Stimulated activated CD8-positive, alpha-beta memory T cell treated with anti-CD3 and anti-CD28 coated beads, Interleukin-2, amount 100 ng/mL, for 48 hours (primary cell): Measurements from ENCODE around the gene TLL1.

ENCODE experiments used
- DNase-seq, 2 donors: peaks; one replicate each; pipeline ENCODE4 v3.0.0-alpha.2; 2020; ENCODE audit warnings: low read depth in 2 of 2

TLL1 gene

DNA sequence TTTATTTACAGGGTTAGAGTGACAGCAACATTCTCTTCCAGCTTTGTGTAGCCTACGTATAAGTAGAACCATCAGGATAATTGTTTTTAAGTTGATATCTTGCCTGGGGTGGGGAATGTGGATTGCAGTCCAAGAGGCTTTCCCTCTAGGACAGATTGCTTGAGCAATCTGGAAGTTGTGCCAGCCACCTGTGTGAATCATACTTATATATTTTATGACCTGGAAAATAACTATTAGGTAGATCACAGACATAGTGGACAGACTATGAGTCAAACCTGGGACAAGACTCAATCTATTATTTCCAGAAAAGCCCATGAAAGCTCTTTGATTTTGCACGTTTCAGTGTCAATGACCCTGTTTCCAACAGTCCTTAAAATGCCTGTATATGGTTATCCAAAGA lies 98.9 kb downstream of the TLL1 start:
- no peak for DNase-seq

DNA sequence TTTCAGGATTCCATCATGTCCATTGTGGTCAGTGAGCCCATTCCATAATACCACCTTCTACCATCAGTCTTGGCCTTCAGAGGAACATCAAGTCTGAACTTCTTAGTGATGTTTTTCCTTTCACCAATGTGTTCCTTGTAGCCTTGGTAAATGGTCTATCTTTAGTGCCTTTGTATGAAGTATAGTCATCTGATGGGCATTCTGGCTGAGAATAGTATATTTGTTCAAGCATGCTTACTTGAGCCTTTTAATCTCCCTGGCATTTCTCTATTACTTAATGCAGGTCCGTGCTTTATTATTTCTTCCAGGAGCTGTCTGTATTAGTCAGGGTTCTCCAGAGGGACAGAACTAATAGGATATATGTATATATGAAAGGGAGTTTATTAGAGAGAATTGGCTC lies 99.7 kb downstream of the TLL1 start:
- DNase-seq = no peak

DNA sequence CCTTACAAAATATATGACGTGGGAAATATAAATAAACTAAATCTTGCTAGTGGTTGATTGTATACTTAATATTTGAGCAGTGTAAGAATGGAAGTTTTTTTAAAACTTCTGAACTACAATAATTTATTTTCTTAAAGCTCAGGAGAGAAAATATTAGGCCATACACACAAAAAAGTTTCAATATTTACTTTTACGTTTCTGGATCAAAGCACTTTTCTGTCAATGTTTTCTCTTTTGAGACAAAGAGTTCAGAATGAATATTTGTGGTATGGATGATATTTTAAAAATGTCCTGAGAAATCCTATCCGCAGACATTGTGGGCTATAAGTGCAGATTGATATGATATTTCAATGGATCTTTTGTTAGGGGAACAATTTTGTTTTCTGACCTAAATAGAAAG lies 109.9 kb downstream of the TLL1 start:
- no peak for DNase-seq

DNA sequence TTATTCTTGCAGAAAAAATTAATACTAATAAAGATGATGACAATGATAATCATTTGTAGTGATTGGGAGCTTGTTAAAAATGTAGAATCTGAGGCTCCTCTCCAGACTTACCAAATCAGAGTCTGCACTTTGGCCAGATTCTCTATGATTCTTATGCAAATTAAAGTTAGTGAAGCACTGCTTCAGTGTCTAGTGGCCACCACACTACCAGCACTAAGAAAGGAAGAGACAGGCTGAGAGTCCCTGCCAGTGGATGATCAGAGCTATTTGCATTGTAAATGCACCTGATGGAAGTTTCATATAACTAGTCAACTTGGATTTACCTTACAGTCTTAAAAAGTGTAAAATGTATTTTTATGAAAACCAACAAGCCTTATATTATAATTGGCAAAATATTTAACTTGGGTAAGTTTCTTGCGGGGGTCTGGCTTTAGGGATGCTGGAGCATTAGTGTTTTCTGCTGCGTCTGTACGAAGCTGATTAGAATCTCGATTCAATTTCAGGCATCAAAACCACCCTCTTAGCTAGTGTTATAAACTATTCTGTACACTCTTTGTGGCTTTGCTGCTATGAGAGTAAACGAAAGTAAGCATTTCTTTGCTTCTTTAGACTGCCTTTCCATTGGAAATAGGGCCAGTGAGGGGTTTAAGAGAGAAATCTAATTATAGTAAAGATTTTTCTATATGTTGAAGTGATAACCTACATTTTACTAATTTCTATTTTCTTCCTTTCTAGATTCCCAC lies 114.1 kb downstream of the TLL1 start:
- no peak for DNase-seq

DNA sequence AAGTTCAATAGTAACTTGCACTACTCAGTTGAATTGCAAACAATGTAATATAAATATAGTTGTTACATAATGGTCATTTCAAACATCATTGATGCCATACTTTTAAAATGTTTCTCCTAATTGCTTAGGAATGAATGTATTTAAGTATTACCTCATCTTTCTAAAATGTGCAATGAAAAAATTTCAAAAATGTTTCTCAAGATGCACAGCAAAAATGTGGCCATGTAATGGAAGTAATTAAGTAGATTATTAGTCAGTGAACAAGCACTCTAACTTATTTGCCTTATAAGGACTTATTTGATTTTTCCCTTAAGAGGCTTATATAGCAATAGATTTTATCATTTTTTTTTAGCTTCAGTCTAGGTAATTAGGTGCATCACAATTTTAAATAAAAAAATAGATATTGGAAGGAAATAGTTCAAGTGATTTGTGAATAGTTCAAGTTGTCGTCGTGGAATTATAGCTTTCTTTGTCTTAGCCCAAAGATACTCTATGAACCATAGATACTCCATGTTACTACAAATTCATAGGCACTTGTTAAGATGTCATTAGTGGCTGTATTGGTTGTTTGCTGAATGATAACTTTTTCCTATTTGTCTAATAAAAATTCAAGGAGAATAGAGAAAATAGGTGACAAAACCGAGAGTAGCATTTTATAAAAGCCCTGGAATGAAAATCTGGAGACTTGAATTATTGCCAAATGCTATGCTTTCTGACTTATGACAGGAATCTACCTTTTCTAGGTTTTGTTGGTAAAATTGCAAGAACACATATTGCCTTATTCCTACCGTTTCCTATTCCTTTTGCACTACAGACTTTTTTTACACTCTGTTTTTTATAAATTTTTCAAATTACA lies 118.5 kb downstream of the TLL1 start:
- DNase-seq = no peak

DNA sequence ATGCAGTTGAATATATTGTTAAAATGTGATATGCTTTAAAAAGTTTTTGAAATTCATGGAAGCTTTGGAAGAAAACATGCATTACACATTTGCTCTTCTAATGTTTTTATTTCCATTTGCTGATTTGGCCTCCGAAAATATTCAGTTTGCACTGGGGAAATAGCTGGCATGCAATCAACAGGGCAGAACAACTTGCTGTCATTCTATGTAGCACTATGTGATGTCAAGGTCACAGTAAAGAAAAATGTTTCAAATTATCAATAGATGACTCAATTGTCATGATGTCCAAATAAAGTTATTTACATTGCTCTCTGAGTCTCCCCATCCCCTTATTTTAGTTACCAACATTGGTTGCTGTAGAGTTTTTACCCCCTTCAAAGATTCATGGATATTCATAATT lies 119.2 kb downstream of the TLL1 start:
- no peak for DNase-seq

DNA sequence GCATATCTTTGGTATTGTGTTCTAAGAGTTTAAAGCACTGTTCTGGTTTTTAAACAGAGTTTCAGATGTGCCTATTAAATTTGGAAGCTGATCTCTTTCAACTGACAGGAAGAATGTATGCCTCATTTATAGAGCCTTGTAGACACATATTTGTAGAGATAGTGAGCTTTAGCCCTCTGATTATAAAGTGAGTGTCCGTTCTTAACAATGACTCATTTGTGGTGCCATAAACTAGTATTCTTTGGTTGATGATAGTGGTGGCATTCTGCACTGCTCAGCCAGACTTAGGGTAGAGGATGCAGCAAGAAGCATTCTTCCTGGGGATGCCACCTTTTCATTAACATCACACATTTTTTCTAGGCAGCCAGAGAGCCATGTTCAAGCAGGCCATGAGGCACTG lies 121.7 kb downstream of the TLL1 start:
- no peak for DNase-seq

DNA sequence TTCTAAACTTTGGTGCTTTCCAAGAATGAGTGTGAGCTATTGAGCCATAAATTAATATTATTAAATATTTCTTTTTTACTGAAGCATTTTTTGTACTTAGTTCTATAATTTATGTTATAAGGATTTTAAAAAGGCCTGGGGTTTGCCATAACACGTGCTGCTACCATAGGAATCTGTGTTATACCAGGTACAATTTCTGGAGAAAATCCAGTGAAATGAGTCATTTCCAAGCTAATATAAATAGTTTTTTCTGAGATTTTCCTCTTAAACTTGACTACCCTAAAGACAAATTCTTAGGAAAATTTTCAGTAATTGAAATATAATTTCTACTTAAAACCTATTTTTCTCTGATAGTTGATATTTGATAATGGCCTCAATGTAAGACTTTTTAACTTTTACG lies 130.8 kb downstream of the TLL1 start:
- no peak for DNase-seq

DNA sequence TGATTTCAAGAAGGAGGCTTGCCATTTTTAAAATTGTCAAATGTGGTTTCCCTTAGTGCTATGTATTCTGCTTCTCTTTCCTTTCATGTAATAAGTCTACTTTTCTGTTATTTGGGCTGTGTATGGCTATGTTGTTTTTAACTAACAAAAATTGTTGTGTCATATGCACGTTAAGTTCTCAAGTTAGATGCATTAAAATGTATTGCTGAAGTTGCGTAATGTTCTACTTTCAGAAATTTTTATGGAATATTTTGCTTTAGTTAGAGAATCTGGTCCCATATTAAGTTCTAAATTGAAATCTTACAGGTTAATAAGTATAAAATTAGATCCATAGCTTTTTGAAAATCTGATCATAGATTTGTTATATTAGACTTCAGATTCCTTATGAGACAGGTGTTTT lies 133.2 kb downstream of the TLL1 start:
- DNase-seq = no peak

DNA sequence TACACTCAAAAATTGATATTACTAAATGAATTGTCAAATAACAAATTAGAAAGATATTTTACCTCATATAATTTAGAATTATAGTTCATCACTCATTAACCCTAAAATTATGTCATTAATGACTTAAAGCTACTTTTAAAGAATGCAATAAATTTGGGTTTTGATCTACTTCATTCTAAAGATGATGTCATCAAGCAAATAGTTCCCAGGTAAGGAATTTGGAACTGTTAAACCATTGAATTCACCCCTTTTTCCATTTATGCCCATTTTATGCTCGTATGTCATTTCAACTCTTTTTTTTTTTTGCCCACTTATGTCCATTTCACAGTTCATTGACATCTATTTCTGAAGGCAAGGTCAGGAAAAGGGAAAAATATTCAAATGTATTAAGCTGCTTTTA lies 135.5 kb downstream of the TLL1 start:
- no peak for DNase-seq

DNA sequence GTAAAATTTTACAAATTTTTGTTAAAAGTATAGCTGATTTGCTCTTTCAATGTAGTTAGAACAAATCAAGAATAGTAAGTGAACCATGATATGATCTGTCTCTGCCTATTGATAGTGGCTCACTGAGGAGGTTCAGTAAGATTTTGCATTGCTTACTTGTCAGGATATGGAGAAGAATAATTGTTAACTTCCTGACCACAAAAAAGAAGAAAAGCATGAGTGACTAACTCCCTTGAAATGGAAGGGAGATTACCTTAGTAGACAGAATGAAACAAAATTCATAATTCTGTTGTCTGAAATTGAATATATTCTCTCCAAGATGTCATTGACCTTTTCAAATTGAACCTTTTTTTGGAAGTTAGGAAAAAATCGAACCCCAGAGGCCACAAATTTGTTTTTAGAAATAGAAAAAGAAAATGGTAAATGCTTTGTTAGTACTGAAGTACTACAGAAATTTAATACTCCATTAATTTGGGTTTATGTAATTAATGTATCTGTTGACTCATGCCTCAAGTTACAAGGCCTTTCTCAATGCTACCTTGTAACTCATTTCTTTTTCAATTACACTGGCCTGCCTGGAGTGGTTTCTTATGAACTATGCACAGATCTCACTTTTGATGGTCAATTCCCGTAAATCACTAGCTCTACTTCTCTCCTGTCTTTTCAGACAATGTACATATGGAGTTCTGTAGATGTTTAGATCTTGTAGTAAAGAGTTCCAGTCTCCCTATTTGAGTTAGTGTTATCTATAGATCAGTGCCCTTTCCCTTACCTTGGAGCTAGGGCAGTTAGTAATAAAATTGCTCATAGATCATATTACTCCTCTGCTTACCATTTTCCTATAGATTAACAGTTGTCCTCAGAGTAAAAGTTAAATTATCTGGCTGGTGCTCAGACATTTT lies 139.3 kb downstream of the TLL1 start:
- no peak for DNase-seq

DNA sequence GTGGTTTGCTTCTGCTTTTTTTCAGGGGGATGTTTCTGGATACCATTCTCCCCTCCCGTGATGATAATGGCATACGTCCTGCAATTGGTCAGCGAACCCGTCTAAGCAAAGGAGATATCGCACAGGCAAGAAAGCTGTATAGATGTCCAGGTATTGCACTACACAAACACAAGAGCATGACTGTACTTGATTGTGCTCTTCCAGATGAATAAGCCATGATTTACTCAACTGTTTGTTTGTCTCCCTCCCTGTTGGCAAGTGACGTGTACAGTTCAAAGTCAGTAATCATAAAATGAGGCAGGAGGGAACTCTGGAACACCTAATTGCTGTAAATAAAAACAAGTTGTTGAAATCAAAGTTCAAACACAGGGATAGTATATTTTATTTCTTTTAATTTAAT lies 141.4 kb downstream of the TLL1 start:
- DNase-seq = no peak

DNA sequence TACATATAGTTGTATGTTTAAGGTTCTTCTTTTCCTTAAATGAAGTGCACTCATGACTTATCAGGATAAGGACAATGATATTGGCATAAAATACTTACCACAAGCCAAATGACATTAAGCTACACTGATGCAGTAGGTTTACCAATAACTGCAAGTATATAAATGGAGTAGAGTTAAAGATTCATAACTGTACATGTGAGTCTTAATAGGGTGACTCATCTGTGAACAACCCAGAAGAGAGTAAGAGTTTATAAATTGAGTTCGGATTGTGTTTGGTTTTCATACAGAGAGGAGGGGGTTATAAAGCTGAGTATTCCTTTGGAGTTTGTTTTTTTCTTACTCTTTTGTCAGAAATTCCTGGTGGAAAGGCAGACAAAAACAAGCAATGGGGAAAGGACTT lies 144.8 kb downstream of the TLL1 start:
- no peak for DNase-seq

DNA sequence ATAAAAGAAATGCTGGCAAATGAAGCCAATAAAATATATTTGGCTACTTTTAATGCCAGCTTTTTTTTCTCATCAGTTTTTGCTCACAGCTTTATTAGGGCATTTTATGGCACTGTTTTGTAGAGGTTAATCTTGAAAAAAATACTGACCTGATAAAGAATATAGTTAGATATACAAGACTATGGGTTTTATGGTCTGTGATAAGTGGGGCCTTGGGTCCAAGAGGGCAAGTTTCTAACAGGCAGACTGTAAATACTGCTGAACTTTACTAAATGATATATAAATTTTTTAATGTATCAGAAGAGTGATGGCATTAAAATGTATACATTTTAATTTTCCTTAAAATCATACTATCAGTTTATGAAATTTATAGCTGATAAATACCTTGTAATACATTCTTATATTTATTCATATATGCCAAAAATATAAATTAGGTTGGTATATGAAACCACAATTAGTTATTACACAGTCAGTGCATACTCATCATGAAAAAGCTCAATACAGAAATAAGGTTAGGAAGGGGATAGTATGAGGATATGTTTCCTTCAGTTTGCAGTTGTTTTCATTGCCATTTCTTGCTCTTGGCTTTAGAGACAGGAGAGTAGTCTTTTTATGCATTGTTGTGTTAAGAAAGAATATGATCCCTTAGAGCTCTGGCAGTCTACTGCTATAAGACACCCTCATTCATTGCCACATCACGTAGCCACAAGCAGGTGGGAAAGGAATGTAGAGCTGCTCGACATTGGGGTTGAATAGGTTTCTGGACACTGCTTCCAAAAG lies 146.6 kb downstream of the TLL1 start:
- no peak for DNase-seq

DNA sequence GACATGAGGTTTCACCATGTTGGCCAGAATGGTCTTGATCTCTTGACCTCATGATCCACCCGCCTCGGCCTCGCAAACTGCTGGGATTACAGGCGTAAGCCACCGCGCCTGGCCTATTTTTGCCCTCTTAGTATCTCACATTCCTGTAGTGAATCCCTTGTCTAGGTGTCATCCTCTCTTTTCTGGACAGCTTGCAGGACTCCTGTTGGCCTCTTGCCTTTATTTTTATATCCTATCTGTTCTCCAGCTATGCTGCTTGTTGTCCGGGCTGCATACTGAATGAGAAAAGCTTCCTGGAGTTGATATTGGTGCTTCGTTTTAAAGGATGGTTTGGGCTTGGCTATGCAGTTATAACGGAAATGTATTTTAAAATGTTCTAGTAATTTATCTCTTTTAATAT lies 148.6 kb downstream of the TLL1 start:
- no peak for DNase-seq

DNA sequence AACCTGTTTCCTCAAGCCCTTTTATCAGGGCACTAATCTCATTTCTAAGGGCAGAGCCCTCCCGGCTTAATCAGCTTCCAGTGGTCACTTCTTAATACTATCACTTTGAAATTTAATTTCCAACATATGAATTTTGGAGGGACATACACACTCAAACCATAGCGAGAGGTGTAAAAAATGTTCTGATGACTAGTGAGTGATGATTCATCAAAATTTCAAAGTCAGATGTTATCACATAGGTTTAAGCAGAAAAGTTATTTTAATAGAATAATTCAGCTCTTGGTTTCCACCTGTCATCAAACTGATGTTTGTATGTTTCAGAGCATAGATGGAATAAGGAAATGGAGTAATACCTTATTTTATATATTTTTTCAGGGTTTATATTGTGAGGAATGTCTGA lies 161.9 kb downstream of the TLL1 start:
- no peak for DNase-seq

DNA sequence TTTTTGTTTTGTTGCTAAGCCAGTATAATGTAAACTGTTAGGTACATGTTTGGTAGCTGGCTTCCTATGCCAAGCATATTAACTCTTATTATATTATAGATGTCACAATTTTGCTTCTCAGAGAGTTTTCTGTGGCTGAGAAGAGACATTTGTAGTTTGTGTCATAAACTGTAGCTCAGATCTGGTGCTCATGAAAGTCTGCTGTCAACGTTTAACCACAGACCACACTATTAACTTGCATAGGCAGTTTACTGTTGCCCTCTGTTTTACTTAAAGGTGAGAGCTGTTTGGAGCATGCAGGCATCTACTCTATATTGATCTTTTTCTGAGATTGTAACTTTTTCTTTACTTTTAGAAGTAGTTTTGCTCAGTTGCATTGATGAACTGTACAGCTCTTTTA lies 166.8 kb downstream of the TLL1 start:
- no peak for DNase-seq

DNA sequence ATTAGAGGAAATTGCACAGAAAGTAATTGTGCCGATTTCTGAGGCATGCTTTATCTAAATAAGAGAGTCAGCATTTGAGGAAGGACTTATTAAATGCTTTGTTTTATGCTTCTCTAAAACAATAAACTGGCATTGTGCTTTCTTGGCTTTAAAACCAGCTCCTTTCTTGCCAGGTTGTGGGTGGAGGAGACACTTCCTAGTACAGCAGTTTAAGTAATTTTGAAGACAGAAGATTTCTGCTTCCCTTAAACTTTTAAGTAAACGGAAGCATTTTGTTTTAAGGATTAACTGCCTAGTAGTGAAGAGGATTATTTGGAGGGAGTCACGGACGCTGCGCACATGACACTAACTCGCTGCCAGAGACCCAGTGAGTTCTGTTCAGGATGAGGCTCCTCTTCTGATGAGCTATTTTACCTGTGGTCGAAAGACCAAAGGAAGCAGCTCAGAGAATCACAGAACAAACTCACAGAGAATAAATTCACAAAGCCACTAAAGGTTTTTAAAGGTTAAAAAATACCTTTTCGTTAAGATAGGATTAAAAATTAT lies 169.5 kb downstream of the TLL1 start:
- DNase-seq = no peak

DNA sequence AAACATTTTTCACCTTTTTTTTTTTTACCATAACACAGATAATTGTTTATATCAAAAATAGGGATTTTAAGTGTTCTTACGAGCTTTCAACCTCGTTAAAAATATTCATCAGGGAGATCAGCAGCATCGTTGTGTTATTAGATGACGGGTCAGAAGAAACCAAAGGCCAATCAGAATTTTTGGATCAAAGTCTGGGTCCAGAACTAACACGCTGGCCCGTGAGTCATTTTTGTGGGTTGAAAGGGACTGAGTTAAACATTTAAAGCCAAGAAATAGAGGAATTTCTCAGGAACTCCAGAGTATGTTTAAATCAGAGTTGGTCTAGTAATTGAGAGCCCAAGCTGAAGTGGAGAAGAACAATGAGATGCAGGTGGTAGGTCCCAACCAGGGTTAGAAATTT lies 170.8 kb downstream of the TLL1 start:
- DNase-seq = no peak

DNA sequence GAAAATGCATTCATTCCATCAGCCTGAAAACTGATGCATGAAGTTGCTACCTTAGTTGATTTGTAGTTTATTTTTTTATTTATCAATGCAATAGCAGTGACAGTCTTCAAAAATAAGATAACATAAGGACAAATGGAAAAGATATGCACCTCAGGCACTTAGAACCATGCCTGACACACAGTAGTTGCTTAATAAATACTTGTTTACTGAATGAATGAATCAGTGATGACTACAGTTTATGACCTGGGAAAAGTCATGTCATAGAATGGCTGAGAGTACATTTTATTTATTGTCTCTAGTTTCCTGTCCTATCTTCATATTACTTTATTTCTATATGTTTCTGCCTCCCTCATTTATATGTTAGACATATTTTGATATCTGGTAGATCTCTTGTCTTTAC lies 171.8 kb downstream of the TLL1 start:
- DNase-seq = no peak

DNA sequence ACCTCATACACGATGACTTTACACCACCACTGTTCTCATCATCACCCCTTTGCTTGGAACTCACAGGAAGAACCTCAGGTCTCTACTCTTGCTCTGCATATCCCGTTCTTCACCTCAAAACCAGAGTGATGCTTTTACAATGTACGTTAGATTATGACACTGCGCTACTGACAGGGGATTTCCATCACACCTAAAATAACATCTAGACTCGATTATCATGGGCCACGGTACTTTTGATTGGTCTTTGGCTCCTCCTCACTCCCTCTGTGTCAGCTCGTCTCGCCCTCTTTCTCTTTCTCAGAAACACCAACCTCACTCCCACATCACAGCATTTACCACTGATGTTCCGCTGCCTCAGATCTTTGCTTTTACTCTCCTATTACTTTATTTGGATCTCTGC lies 172.4 kb downstream of the TLL1 start:
- no peak for DNase-seq
